ENCODE measurements around the gene TRIL.

TRIL gene

DNA sequence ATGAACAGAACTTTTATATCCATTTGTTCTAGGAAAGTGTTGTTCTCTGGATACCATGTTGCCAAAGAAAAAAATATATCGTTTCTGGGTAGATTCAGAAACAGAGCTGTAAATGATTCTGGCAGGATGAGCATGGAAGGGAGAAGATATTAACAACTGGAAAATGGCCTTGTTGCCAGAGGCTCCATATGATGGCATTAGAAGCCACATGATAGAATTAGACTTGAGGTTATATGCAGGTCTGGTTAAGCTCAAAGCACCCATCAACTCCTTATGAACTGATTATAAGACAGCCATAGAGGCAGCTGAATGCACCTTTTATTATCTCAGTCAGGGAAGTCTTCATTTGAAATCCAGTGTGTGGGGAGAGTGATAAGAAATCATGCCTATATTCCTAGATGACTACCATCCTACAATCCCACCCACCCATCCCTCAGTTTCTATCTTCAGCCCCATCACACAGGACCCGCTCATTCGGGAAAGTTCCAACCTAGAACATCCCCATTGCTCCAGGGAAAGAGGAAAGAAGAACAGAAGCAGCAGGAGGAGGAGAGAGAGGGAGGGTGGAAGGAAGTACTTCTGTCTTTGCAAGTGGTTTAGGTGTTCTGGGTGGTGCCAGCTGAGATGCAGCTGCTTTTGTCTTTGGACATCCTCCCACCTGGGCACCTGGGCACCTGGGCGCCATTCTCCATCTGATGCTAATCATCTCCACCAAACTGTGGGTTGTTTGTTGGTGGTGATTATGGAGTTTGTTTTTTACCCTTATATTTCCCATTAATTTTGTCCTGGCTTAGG lies 25.5 kb upstream of the TRIL start:
- Histone ChIP-seq H3K4me1 (ENCODE audit: control insufficient read depth in 1 of 2, insufficient read depth in 2 of 2, low read length in 2 of 2) (peaks cover 6 to 29% of the 10 kb centered on the region in 2 donors), H3K36me3 (ENCODE audit: control insufficient read depth in 1 of 2, insufficient read depth in 2 of 2, low read length in 2 of 2) (no peaks in the 10 kb centered on the region), H3K9me3 (ENCODE audit: control insufficient read depth in 1 of 2, low read length in 2 of 2) (no peaks in the 10 kb centered on the region), H3K27ac (ENCODE audit: low read length) (no peak overlapping the region), H3K27me3 (ENCODE audit: low read depth, low read length) (no peaks in the 10 kb centered on the region), H3K4me3 (ENCODE audit: low read depth in 1 of 2, low read length in 2 of 2) (no peak overlapping the region)

DNA sequence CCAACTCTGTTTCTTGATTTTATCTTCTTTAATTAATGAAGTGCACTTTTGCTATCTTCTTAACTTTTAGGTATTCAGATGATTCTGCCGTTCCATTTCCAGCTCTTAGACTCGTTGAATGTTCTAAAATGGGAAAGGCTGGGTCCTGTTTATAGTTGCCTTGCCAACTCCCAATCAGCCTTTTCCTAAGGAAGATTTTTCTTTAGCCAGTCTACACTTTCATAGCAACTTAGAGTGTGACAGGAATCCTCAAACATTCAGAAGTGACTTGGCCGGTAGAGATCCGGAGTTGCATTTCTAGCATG lies 23.0 kb upstream of the TRIL start:
- no peaks in the 10 kb centered on the region for H3K36me3 ChIP-seq (ENCODE audit: control insufficient read depth in 1 of 2, insufficient read depth in 2 of 2, low read length in 2 of 2)
- H3K4me1 ChIP-seq (ENCODE audit: control insufficient read depth in 1 of 2, insufficient read depth in 2 of 2, low read length in 2 of 2) = peaks cover 3 to 18% of the 10 kb centered on the region in 2 donors
- no peak overlapping the region for H3K27ac ChIP-seq (ENCODE audit: low read length)

GRCh38 chr7:28980451-28981160 lies 22.5 kb upstream of the TRIL start:
- H3K4me3 ChIP-seq (ENCODE audit: low read depth in 1 of 2, low read length in 2 of 2) = no peak overlapping the region
- no peaks in the 10 kb centered on the region for H3K9me3 ChIP-seq (ENCODE audit: control insufficient read depth in 1 of 2, low read length in 2 of 2)
- H3K27me3 ChIP-seq (ENCODE audit: low read depth, low read length) = no peaks in the 10 kb centered on the region
- H3K4me1 ChIP-seq (ENCODE audit: control insufficient read depth in 1 of 2, insufficient read depth in 2 of 2, low read length in 2 of 2) = peaks cover 3 to 14% of the 10 kb centered on the region in 2 donors
- no peak overlapping the region for H3K27ac ChIP-seq (ENCODE audit: low read length)
- no peaks in the 10 kb centered on the region for H3K36me3 ChIP-seq (ENCODE audit: control insufficient read depth in 1 of 2, insufficient read depth in 2 of 2, low read length in 2 of 2)

More for the DNA sequence above, 23.0 kb upstream of the TRIL start:
- Histone ChIP-seq H3K9me3 (ENCODE audit: control insufficient read depth in 1 of 2, low read length in 2 of 2) (no peaks in the 10 kb centered on the region), H3K27me3 (ENCODE audit: low read depth, low read length) (no peaks in the 10 kb centered on the region), H3K4me3 (ENCODE audit: low read depth in 1 of 2, low read length in 2 of 2) (no peak overlapping the region)

DNA sequence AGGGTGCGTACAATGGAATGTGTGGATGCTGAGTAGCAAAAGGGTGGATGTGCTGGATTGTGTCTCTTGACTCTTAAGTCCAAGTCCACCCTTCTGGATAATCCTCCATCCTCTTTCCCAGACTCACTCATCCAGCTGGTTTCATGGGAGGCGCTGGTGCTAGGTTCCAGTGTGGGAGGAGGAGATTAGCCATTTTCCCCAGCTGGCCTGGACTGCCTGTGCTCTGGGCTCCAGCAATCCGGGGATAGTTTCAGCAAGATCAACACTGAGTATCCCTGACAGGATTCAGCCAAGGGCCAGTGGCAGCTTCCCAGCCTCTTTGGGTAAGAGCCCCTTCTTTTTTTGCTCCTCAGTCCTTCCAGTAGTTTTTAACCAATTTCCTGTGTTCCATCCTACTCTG lies 21.6 kb upstream of the TRIL start:
- no peaks in the 10 kb centered on the region for H3K9me3 ChIP-seq (ENCODE audit: control insufficient read depth in 1 of 2, low read length in 2 of 2)
- peaks cover under 1 to 9% of the 10 kb centered on the region in 2 donors for H3K4me1 ChIP-seq (ENCODE audit: control insufficient read depth in 1 of 2, insufficient read depth in 2 of 2, low read length in 2 of 2)
- H3K27me3 ChIP-seq (ENCODE audit: low read depth, low read length) = no peaks in the 10 kb centered on the region
- H3K36me3 ChIP-seq (ENCODE audit: control insufficient read depth in 1 of 2, insufficient read depth in 2 of 2, low read length in 2 of 2) = no peaks in the 10 kb centered on the region
- H3K27ac ChIP-seq (ENCODE audit: low read length) = no peak overlapping the region
- H3K4me3 ChIP-seq (ENCODE audit: low read depth in 1 of 2, low read length in 2 of 2) = no peak overlapping the region

GRCh38 chr7:28977881-28978280 lies 19.8 kb upstream of the TRIL start:
- H3K9me3 ChIP-seq (ENCODE audit: control insufficient read depth in 1 of 2, low read length in 2 of 2) = peaks cover 8 to 13% of the 10 kb centered on the region in 2 donors
- no peak overlapping the region for H3K27ac ChIP-seq (ENCODE audit: low read length)
- H3K27me3 ChIP-seq (ENCODE audit: low read depth, low read length) = no peaks in the 10 kb centered on the region
- H3K4me1 ChIP-seq (ENCODE audit: control insufficient read depth in 1 of 2, insufficient read depth in 2 of 2, low read length in 2 of 2) = no peaks in the 10 kb centered on the region
- no peaks in the 10 kb centered on the region for H3K36me3 ChIP-seq (ENCODE audit: control insufficient read depth in 1 of 2, insufficient read depth in 2 of 2, low read length in 2 of 2)
- no peak overlapping the region for H3K4me3 ChIP-seq (ENCODE audit: low read depth in 1 of 2, low read length in 2 of 2)

DNA sequence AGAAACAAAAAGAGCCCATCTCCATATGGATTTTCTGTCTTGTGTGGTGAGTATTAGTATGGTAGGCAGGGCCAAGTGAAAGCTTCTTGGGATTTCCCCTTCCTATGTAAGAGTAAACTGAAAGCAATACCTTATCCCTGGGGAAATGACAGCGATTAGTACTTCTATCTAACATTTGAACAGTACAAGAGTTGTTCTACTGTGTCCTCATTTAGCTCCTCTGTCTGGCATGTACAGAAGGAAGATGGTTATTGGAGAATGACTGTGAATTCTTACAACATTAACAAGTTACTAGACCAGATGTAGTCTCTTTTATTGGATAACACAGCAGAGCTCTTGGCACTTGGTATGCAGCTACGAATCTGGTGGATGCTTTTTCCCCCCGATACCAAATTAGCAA lies 17.9 kb upstream of the TRIL start:
- peaks cover 13 to 19% of the 10 kb centered on the region in 2 donors for H3K9me3 ChIP-seq (ENCODE audit: control insufficient read depth in 1 of 2, low read length in 2 of 2)
- H3K4me1 ChIP-seq (ENCODE audit: control insufficient read depth in 1 of 2, insufficient read depth in 2 of 2, low read length in 2 of 2) = no peaks in the 10 kb centered on the region
- no peaks in the 10 kb centered on the region for H3K27me3 ChIP-seq (ENCODE audit: low read depth, low read length)
- H3K36me3 ChIP-seq (ENCODE audit: control insufficient read depth in 1 of 2, insufficient read depth in 2 of 2, low read length in 2 of 2) = no peaks in the 10 kb centered on the region
- H3K27ac ChIP-seq (ENCODE audit: low read length) = no peak overlapping the region
- H3K4me3 ChIP-seq (ENCODE audit: low read depth in 1 of 2, low read length in 2 of 2) = no peak overlapping the region

GRCh38 chr7:28973591-28973990 lies 15.5 kb upstream of the TRIL start:
- Histone ChIP-seq H3K36me3 (ENCODE audit: control insufficient read depth in 1 of 2, insufficient read depth in 2 of 2, low read length in 2 of 2) (no peaks in the 10 kb centered on the region), H3K4me3 (ENCODE audit: low read depth in 1 of 2, low read length in 2 of 2) (no peak overlapping the region), H3K9me3 (ENCODE audit: control insufficient read depth in 1 of 2, low read length in 2 of 2) (peaks cover 13 to 19% of the 10 kb centered on the region in 2 donors), H3K27me3 (ENCODE audit: low read depth, low read length) (no peaks in the 10 kb centered on the region), H3K4me1 (ENCODE audit: control insufficient read depth in 1 of 2, insufficient read depth in 2 of 2, low read length in 2 of 2) (no peaks in the 10 kb centered on the region), H3K27ac (ENCODE audit: low read length) (no peak overlapping the region)

GRCh38 chr7:28964056-28964455 lies 5.9 kb upstream of the TRIL start:
- H3K4me3 ChIP-seq (ENCODE audit: low read depth in 1 of 2, low read length in 2 of 2) = no peak overlapping the region
- no peaks in the 10 kb centered on the region for H3K27me3 ChIP-seq (ENCODE audit: low read depth, low read length)
- H3K4me1 ChIP-seq (ENCODE audit: control insufficient read depth in 1 of 2, insufficient read depth in 2 of 2, low read length in 2 of 2) = no peaks in the 10 kb centered on the region
- H3K36me3 ChIP-seq (ENCODE audit: control insufficient read depth in 1 of 2, insufficient read depth in 2 of 2, low read length in 2 of 2) = no peaks in the 10 kb centered on the region
- H3K9me3 ChIP-seq (ENCODE audit: control insufficient read depth in 1 of 2, low read length in 2 of 2) = no peaks in the 10 kb centered on the region
- no peak overlapping the region for H3K27ac ChIP-seq (ENCODE audit: low read length)

DNA sequence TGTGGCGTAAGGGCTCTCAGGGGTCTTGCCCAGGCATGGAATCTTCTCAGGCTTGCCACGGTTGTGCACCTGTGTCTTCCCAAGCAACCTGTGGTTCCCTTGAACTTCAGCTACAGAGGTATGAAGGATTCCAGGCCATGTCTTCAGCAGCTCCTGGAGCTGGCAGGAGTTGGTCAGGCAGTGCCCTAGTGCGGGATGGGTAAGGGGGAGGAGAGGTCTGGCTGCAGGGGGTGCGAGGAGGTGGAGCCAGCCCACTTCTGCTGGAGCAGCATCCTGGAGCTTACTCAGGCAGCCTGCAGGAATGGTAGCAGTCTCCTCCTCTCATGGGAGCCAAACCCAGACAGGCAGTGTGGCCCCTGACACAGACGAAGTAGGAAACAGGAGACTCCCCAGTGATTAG lies 3.8 kb upstream of the TRIL start:
- no peaks in the 10 kb centered on the region for H3K9me3 ChIP-seq (ENCODE audit: control insufficient read depth in 1 of 2, low read length in 2 of 2)
- no peaks in the 10 kb centered on the region for H3K36me3 ChIP-seq (ENCODE audit: control insufficient read depth in 1 of 2, insufficient read depth in 2 of 2, low read length in 2 of 2)
- H3K27me3 ChIP-seq (ENCODE audit: low read depth, low read length) = peaks cover 7% of the 10 kb centered on the region
- H3K4me1 ChIP-seq (ENCODE audit: control insufficient read depth in 1 of 2, insufficient read depth in 2 of 2, low read length in 2 of 2) = peaks cover 0 to 13% of the 10 kb centered on the region in 2 donors
- no peak overlapping the region for H3K4me3 ChIP-seq (ENCODE audit: low read depth in 1 of 2, low read length in 2 of 2)
- H3K27ac ChIP-seq (ENCODE audit: low read length) = no peak overlapping the region

GRCh38 chr7:28960071-28960840 lies 2.1 kb upstream of the TRIL start:
- Histone ChIP-seq H3K36me3 (ENCODE audit: control insufficient read depth in 1 of 2, insufficient read depth in 2 of 2, low read length in 2 of 2) (no peaks in the 10 kb centered on the region), H3K9me3 (ENCODE audit: control insufficient read depth in 1 of 2, low read length in 2 of 2) (no peaks in the 10 kb centered on the region), H3K27me3 (ENCODE audit: low read depth, low read length) (peaks cover 14% of the 10 kb centered on the region), H3K27ac (ENCODE audit: low read length) (no peak overlapping the region), H3K4me1 (ENCODE audit: control insufficient read depth in 1 of 2, insufficient read depth in 2 of 2, low read length in 2 of 2) (peaks cover 0 to 31% of the 10 kb centered on the region in 2 donors), H3K4me3 (ENCODE audit: low read depth in 1 of 2, low read length in 2 of 2) (no peak overlapping the region)

- H3K27ac ChIP-seq (ENCODE audit: low read length) = no peak overlapping the region
Measured at GRCh38 chr7:28958980-28959347, 834 bp upstream of the TRIL start.

More at GRCh38 chr7:28958980-28959347, 834 bp upstream of the TRIL start:
- Histone ChIP-seq H3K9me3 (ENCODE audit: control insufficient read depth in 1 of 2, low read length in 2 of 2) (no peaks in the 10 kb centered on the region), H3K4me1 (ENCODE audit: control insufficient read depth in 1 of 2, insufficient read depth in 2 of 2, low read length in 2 of 2) (peaks cover 0 to 33% of the 10 kb centered on the region in 2 donors), H3K36me3 (ENCODE audit: control insufficient read depth in 1 of 2, insufficient read depth in 2 of 2, low read length in 2 of 2) (no peaks in the 10 kb centered on the region), H3K27me3 (ENCODE audit: low read depth, low read length) (peaks cover 16% of the 10 kb centered on the region), H3K4me3 (ENCODE audit: low read depth in 1 of 2, low read length in 2 of 2) (peak overlapping the region in 1 of 2 donors; percentile 75)
